Endothelial cell of umbilical vein (primary cell): ENCODE measurements around the gene SLC22A23. TPM values are rescaled to one million over a fixed set of nuclear protein-coding genes. Genes with fewer than 3 reads are reported as not detected.

Experiments used
- BruUV-seq: library from RNA; stranded (reverse); fragments of 400-500 nt; replicated peaks from 2 replicates; lab custom pipeline; 2021; lab: Mats Ljungman, UMichigan
- CTCF ChIA-PET: fragments of 300-600, 350-600 bp; sonication (Branson Sonifier 250); formaldehyde crosslinking; loops from one replicate; lab custom pipeline; 2021; ENCODE audit warnings: antibody characterized with exemption, inconsistent platforms; lab: Charles Lee
- POLR2A ChIA-PET: fragments of 300-600, 350-600 bp; sonication (Branson Sonifier 250); formaldehyde crosslinking; loops from one replicate; lab custom pipeline; 2021; ENCODE audit warnings: antibody characterized with exemption, inconsistent platforms; lab: Charles Lee
- DNase-seq: peaks from one replicate; pipeline ENCODE4 v3.0.0-alpha.2; 2011; ENCODE audit warnings: low read depth, low spot score
- FAIRE-seq: peaks from 2 replicates; lab custom pipeline; 2011; peaks lifted over from hg19 to GRCh38; lab: Jason Lieb, UNC
- H2AFZ ChIP-seq: 2 replicates; pipeline ENCODE4 v1.6.0; 2012; ENCODE audit warnings: low read depth, low read length, control low read depth, inconsistent platforms
- H3K27ac ChIP-seq: 2 replicates; pipeline ENCODE4 v1.5.1; 2011; ENCODE audit warnings: low read depth, mild to moderate bottlenecking, control low read depth, low read length, moderate library complexity; ENCODE audit not compliant: insufficient read depth
- H3K27me3 ChIP-seq, 2 experiments: 2 replicates each; pipeline versions ENCODE4 v1.6.0 to v1.6.1; 2011; ENCODE audit warnings: low read length in 2 of 2, mixed read lengths in 1 of 2; ENCODE audit not compliant: control insufficient read depth in 2 of 2, insufficient read depth in 2 of 2
- H3K36me3 ChIP-seq, 2 experiments: 2 replicates in 1 of 2; 3 replicates in 1 of 2; pipeline ENCODE4 v1.5.1; 2011; ENCODE audit warnings: low read length in 2 of 2, mild to moderate bottlenecking in 1 of 2, moderate library complexity in 1 of 2; ENCODE audit not compliant: control insufficient read depth in 2 of 2, insufficient read depth in 2 of 2; ENCODE audit errors: extremely low read depth in 1 of 2
- H3K4me1 ChIP-seq: 3 replicates; pipeline ENCODE4 v1.5.1; 2011; ENCODE audit warnings: mild to moderate bottlenecking, low read length; ENCODE audit not compliant: control insufficient read depth, insufficient read depth; ENCODE audit errors: extremely low read depth
- H3K4me2 ChIP-seq: 2 replicates; pipeline ENCODE4 v1.6.1; 2011; ENCODE audit warnings: low read length, control low read depth, mixed read lengths; ENCODE audit not compliant: insufficient read depth
- H3K4me3 ChIP-seq, 3 experiments: fragments of 200-600 bp in 1 of 3; sonication (generic), shearing (Covaris generic) in 1 of 3; replicated peaks in 1 of 3; 2 replicates each; pipeline ENCODE4 v1.5.1; 2011 to 2016; ENCODE audit warnings: control low read depth in 3 of 3, low read length in 3 of 3, mild to moderate bottlenecking in 2 of 3, inconsistent platforms in 1 of 3, low read depth in 1 of 3, moderate library complexity in 1 of 3; ENCODE audit not compliant: insufficient read depth in 1 of 3
- H3K79me2 ChIP-seq: 2 replicates; pipeline ENCODE4 v1.6.0; 2012; ENCODE audit warnings: low read length, inconsistent platforms; ENCODE audit not compliant: control insufficient read depth, insufficient read depth
- H3K9ac ChIP-seq: replicated peaks from 2 replicates; pipeline ENCODE3; 2011; ENCODE audit warnings: low read length, control low read depth; ENCODE audit not compliant: insufficient read depth; ENCODE audit errors: extremely low read depth
- H3K9me1 ChIP-seq: replicated peaks from 3 replicates; pipeline ENCODE4 v1.6.0; 2011; ENCODE audit warnings: mild to moderate bottlenecking, low read length; ENCODE audit not compliant: control insufficient read depth, insufficient read depth; ENCODE audit errors: extremely low read depth
- H3K9me3 ChIP-seq: replicated peaks from 2 replicates; pipeline ENCODE4 v1.5.1; 2012; ENCODE audit warnings: low read length, inconsistent platforms; ENCODE audit not compliant: control insufficient read depth, insufficient read depth
- H4K20me1 ChIP-seq: replicated peaks from 2 replicates; pipeline ENCODE3; 2011; ENCODE audit warnings: mild to moderate bottlenecking, low read length; ENCODE audit not compliant: control insufficient read depth, insufficient read depth; ENCODE audit errors: extremely low read depth
- CTCF ChIP-seq, 2 donors: IDR thresholded peaks; 1 replicate in 1 of 2; 2 replicates in 1 of 2; pipeline ENCODE4 v1.5.1; 2011; ENCODE audit warnings: low read length in 2 of 2, mild to moderate bottlenecking in 2 of 2, moderate library complexity in 2 of 2, control low read depth in 1 of 2, inconsistent platforms in 1 of 2, low read depth in 1 of 2; ENCODE audit not compliant: insufficient read depth in 1 of 2; ENCODE audit errors: extremely low read depth in 1 of 2
- EZH2 ChIP-seq: IDR thresholded peaks from 2 replicates; pipeline ENCODE4 v1.6.1; 2012; ENCODE audit warnings: borderline replicate concordance, low read depth, mild to moderate bottlenecking, moderate library complexity, low read length, inconsistent platforms; ENCODE audit not compliant: severe bottlenecking
- FOS ChIP-seq: IDR thresholded peaks from 2 replicates; pipeline ENCODE4 v1.6.1; 2011; ENCODE audit warnings: mild to moderate bottlenecking, low read length, moderate library complexity, borderline replicate concordance; ENCODE audit not compliant: insufficient read depth
- GATA2 ChIP-seq: IDR thresholded peaks from 2 replicates; pipeline ENCODE4 v1.7.0; 2011; ENCODE audit warnings: low read depth, mild to moderate bottlenecking, moderate library complexity, mixed read lengths, low read length; ENCODE audit not compliant: insufficient read length, insufficient read depth
- JUN ChIP-seq: IDR thresholded peaks from 2 replicates; pipeline ENCODE4 v1.6.1; 2011; ENCODE audit warnings: borderline replicate concordance, low read depth; ENCODE audit not compliant: insufficient read length, insufficient read depth
- MAX ChIP-seq: IDR thresholded peaks from 2 replicates; pipeline ENCODE4 v1.6.1; 2011; ENCODE audit not compliant: insufficient read depth, insufficient read length
- MYC ChIP-seq: IDR thresholded peaks from one replicate; pipeline ENCODE4 v1.6.1; 2011; ENCODE audit warnings: mild to moderate bottlenecking, low read depth, low read length
- POLR2A ChIP-seq: IDR thresholded peaks from 2 replicates; pipeline ENCODE4 v1.6.1; 2012; ENCODE audit warnings: low read depth, mild to moderate bottlenecking, control low read depth, low read length
- POLR2AphosphoS5 ChIP-seq: IDR thresholded peaks from 2 replicates; pipeline ENCODE4 v1.6.1; 2012; ENCODE audit warnings: low read depth, mild to moderate bottlenecking, control low read depth, low read length, moderate library complexity; ENCODE audit not compliant: insufficient read depth
- dilution Hi-C: fragments of 300-500 bp; cut with MboI; formaldehyde crosslinking; loops from one replicate; pipeline ENCODE4 v1.15.0; 2019; ENCODE audit warnings: low sequenced_read_pairs; ENCODE audit not compliant: extremely low pct_ligation_motif_present
- intact Hi-C: fragments of 100-400 bp; cut with micrococcal nuclease; formaldehyde crosslinking; loops from one replicate; pipeline ENCODE4 v1.10.0; 2022
- polyA plus RNA-seq, 4 experiments: library from polyadenylated mRNA; depleted of rRNA in 3 of 4; stranded (reverse) in 3 of 4; unstranded in 1 of 4; fragments of >200 nt; gene quantifications; 2 replicates each; pipeline versions ENCODE4 v1.2.1 to v1.2.3, GENCODE V29; 2011 to 2012; ENCODE audit warnings: missing spikeins in 1 of 4
- total RNA-seq: library from RNA; stranded (reverse); gene quantifications from 2 replicates; pipeline ENCODE4 v1.2.3, GENCODE V29; 2021

The SLC22A23 gene
- total and polyA plus RNA-seq, 2 donors (not counting 3 experiments of a cell fraction or from before 2014, with no cell fraction given) = 4.2 to 14.3 TPM

- Histone ChIP-seq H4K20me1 (no peaks in the 10 kb centered on the region), H3K36me3 (no peaks in the 10 kb centered on the region), H3K9me1 (no peaks in the 10 kb centered on the region), H3K4me2 (no peak overlapping the region), H3K79me2 (no peaks in the 10 kb centered on the region), H2AFZ (no peak overlapping the region), H3K27me3 (no peaks in the 10 kb centered on the region), H3K4me3 (no peak overlapping the region), H3K27ac (no peak overlapping the region), H3K9ac (no peak overlapping the region), H3K9me3 (no peaks in the 10 kb centered on the region), H3K4me1 (no peaks in the 10 kb centered on the region)
- TF ChIP-seq EZH2 = no peak
- no peak for TF ChIP-seq MYC
- TF ChIP-seq JUN = no peak
- no peak for TF ChIP-seq POLR2AphosphoS5
- no peak for TF ChIP-seq MAX
- TF ChIP-seq CTCF (IDR thresholded peaks at IDR 0.05; ENCODE audit: extremely low read depth in 1 of 2, insufficient read depth in 1 of 2, low read depth in 1 of 2, low read length in 2 of 2) = no peak
- TF ChIP-seq POLR2A = no peak
- no peak for TF ChIP-seq GATA2
- TF ChIP-seq FOS = no peak
- FAIRE-seq = no peak
- BruUV-seq = no TSS peak
- intact Hi-C loops (no loop called here), dilution Hi-C loops (no loop called here)
- no peak for DNase-seq
- ChIA-PET POLR2A (no interaction called here), CTCF (interaction anchor here (1.4 kb wide), 1 partner anchor 12 kb away, joined by 3 read pairs; no protein-coding TSS in a partner anchor)
These were observed 124.9 kb downstream of the SLC22A23 start for GRCh38 chr6:3331971-3332370.
